Measurements from ENCODE around the gene MYMK. TPM values are rescaled to one million over a fixed set of nuclear protein-coding genes. Genes with fewer than 3 reads are reported as not detected.

The MYMK gene
- total and polyA plus RNA-seq, 2 experiments from 2014 or later = not detected

- Histone ChIP-seq H3K27me3 (ENCODE audit: insufficient read depth) (no peaks in the 10 kb centered on the region), H3F3A (replicated peaks; ENCODE audit: low read depth) (peaks cover 12% of the 10 kb centered on the region; the same call in 1 of the 2 replicates), H3K4me1 (ENCODE audit: insufficient read depth) (peaks cover 6% of the 10 kb centered on the region; the same call in 1 of the 2 replicates), H3K79me2 (replicated peaks; ENCODE audit: insufficient read depth) (peaks cover 13% of the 10 kb centered on the region; the same call in 1 of the 2 replicates), H4K20me1 (replicated peaks; ENCODE audit: insufficient read depth) (peaks cover 3% of the 10 kb centered on the region; the same call in 1 of the 2 replicates), H3K4me2 (no peak overlapping the region), H3K9me2 (ENCODE audit: insufficient read depth) (no peaks in the 10 kb centered on the region), H3K4me3 (no peak overlapping the region), H3K27ac (ENCODE audit: low read depth) (no peak overlapping the region), H2AFZ (no peak overlapping the region), H3K36me3 (ENCODE audit: insufficient read depth) (no peaks in the 10 kb centered on the region)
- Mint-ChIP-seq H3K27ac (no peak overlapping the region), H3K9me3 (no peaks in the 10 kb centered on the region), H3K36me3 (ENCODE audit: low read depth) (peaks cover 3% of the 10 kb centered on the region; the same call in 1 of the 3 replicates), H3K4me3 (no peak overlapping the region), H3K27me3 (ENCODE audit: insufficient read depth, low read depth, poor library complexity) (peaks cover 13% of the 10 kb centered on the region), H3K4me1 (peaks cover 17% of the 10 kb centered on the region)
- DNase-seq (ENCODE audit: low spot score) (no peak), ATAC-seq (no peak)
- no peak for TF ChIP-seq ZNF114 (CRISPR knock-in tag; IDR thresholded peaks at IDR 0.05)
- TF ChIP-seq, protein P1, sequence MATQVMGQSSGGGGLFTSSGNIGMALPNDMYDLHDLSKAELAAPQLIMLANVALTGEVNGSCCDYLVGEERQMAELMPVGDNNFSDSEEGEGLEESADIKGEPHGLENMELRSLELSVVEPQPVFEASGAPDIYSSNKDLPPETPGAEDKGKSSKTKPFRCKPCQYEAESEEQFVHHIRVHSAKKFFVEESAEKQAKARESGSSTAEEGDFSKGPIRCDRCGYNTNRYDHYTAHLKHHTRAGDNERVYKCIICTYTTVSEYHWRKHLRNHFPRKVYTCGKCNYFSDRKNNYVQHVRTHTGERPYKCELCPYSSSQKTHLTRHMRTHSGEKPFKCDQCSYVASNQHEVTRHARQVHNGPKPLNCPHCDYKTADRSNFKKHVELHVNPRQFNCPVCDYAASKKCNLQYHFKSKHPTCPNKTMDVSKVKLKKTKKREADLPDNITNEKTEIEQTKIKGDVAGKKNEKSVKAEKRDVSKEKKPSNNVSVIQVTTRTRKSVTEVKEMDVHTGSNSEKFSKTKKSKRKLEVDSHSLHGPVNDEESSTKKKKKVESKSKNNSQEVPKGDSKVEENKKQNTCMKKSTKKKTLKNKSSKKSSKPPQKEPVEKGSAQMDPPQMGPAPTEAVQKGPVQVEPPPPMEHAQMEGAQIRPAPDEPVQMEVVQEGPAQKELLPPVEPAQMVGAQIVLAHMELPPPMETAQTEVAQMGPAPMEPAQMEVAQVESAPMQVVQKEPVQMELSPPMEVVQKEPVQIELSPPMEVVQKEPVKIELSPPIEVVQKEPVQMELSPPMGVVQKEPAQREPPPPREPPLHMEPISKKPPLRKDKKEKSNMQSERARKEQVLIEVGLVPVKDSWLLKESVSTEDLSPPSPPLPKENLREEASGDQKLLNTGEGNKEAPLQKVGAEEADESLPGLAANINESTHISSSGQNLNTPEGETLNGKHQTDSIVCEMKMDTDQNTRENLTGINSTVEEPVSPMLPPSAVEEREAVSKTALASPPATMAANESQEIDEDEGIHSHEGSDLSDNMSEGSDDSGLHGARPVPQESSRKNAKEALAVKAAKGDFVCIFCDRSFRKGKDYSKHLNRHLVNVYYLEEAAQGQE (IDR thresholded peaks at IDR 0.05; ENCODE audit: unreplicated experiment) = no peak
- TF ChIP-seq NANOG (IDR thresholded peaks at IDR 0.05; ENCODE audit: borderline replicate concordance) = no peak
Measured at GRCh38 chr9:133464638-133465037, 60.1 kb downstream of the MYMK start.

Other genes starting within 250 kb of the MYMK start
- gene ABO, start 249.8 kb downstream of the MYMK start, total RNA-seq (2014; rRNA removed; shearing (Covaris generic)) = 0.16 and 0.28 TPM in 2 replicates
- gene ABO, start 249.8 kb downstream of the MYMK start, polyA plus RNA-seq (2016; fragmentation: Nextera tagmentation; extraction: Ambion mirVana) = 0.21 and 0.34 TPM in 2 replicates
- 27.1 and 27.6 TPM in 2 replicates for gene SURF6, start 188.8 kb downstream of the MYMK start, total RNA-seq (2014; rRNA removed; shearing (Covaris generic))
- 15.4 and 17.6 TPM in 2 replicates for gene SURF6, start 188.8 kb downstream of the MYMK start, polyA plus RNA-seq (2016; fragmentation: Nextera tagmentation; extraction: Ambion mirVana)
- 79.2 and 85.7 TPM in 2 replicates for gene MED22, start 176.8 kb downstream of the MYMK start, total RNA-seq (2014; rRNA removed; shearing (Covaris generic))
- 20.4 and 20.9 TPM in 2 replicates for gene MED22, start 176.8 kb downstream of the MYMK start, polyA plus RNA-seq (2016; fragmentation: Nextera tagmentation; extraction: Ambion mirVana)
- 2,020 and 2,188 TPM in 2 replicates for gene RPL7A, start 176.7 kb downstream of the MYMK start, total RNA-seq (2014; rRNA removed; shearing (Covaris generic))
- gene RPL7A, start 176.7 kb downstream of the MYMK start, polyA plus RNA-seq (2016; fragmentation: Nextera tagmentation; extraction: Ambion mirVana) = 1,644 and 1,788 TPM in 2 replicates
- 21.6 and 39.1 TPM in 2 replicates for gene SURF1, start 168.5 kb downstream of the MYMK start, total RNA-seq (2014; rRNA removed; shearing (Covaris generic))
- gene SURF1, start 168.5 kb downstream of the MYMK start, polyA plus RNA-seq (2016; fragmentation: Nextera tagmentation; extraction: Ambion mirVana) = 51.5 and 52.6 TPM in 2 replicates
- gene SURF2, start 168.4 kb downstream of the MYMK start, total RNA-seq (2014; rRNA removed; shearing (Covaris generic)) = 32.4 and 39.9 TPM in 2 replicates
- gene SURF2, start 168.4 kb downstream of the MYMK start, polyA plus RNA-seq (2016; fragmentation: Nextera tagmentation; extraction: Ambion mirVana) = 100 and 104 TPM in 2 replicates
- 242 and 261 TPM in 2 replicates for gene SURF4, start 148.9 kb downstream of the MYMK start, total RNA-seq (2014; rRNA removed; shearing (Covaris generic))
- 66.3 and 67.7 TPM in 2 replicates for gene SURF4, start 148.9 kb downstream of the MYMK start, polyA plus RNA-seq (2016; fragmentation: Nextera tagmentation; extraction: Ambion mirVana)
- not detected in 2 replicates for gene STKLD1, start 148.6 kb downstream of the MYMK start, total RNA-seq (2014; rRNA removed; shearing (Covaris generic))
- gene STKLD1, start 148.6 kb downstream of the MYMK start, polyA plus RNA-seq (2016; fragmentation: Nextera tagmentation; extraction: Ambion mirVana) = 0.57 TPM in 1 of 2 replicates, not detected in the other
- 34.3 and 36.3 TPM in 2 replicates for gene REXO4, start 106.9 kb downstream of the MYMK start, total RNA-seq (2014; rRNA removed; shearing (Covaris generic))
- 31.1 and 38.1 TPM in 2 replicates for gene REXO4, start 106.9 kb downstream of the MYMK start, polyA plus RNA-seq (2016; fragmentation: Nextera tagmentation; extraction: Ambion mirVana)
- 3.1 and 6.0 TPM in 2 replicates for gene ADAMTS13, start 102.6 kb downstream of the MYMK start, total RNA-seq (2014; rRNA removed; shearing (Covaris generic))
- gene ADAMTS13, start 102.6 kb downstream of the MYMK start, polyA plus RNA-seq (2016; fragmentation: Nextera tagmentation; extraction: Ambion mirVana) = 4.4 and 6.0 TPM in 2 replicates
- gene CACFD1, start 65.0 kb downstream of the MYMK start, total RNA-seq (2014; rRNA removed; shearing (Covaris generic)) = 12.0 and 18.2 TPM in 2 replicates
- gene CACFD1, start 65.0 kb downstream of the MYMK start, polyA plus RNA-seq (2016; fragmentation: Nextera tagmentation; extraction: Ambion mirVana) = 4.5 and 5.8 TPM in 2 replicates
- 30.9 and 39.3 TPM in 2 replicates for gene SLC2A6, start 45.9 kb downstream of the MYMK start, total RNA-seq (2014; rRNA removed; shearing (Covaris generic))
- gene SLC2A6, start 45.9 kb downstream of the MYMK start, polyA plus RNA-seq (2016; fragmentation: Nextera tagmentation; extraction: Ambion mirVana) = 17.5 and 17.6 TPM in 2 replicates
- 0.66 and 1.1 TPM in 2 replicates for gene ADAMTSL2, start 9.7 kb upstream of the MYMK start, total RNA-seq (2014; rRNA removed; shearing (Covaris generic))
- 0.15 and 0.21 TPM in 2 replicates for gene ADAMTSL2, start 9.7 kb upstream of the MYMK start, polyA plus RNA-seq (2016; fragmentation: Nextera tagmentation; extraction: Ambion mirVana)
- 0.23 and 1.3 TPM in 2 replicates for gene FAM163B, start 84.4 kb upstream of the MYMK start, total RNA-seq (2014; rRNA removed; shearing (Covaris generic))
- gene FAM163B, start 84.4 kb upstream of the MYMK start, polyA plus RNA-seq (2016; fragmentation: Nextera tagmentation; extraction: Ambion mirVana) = 0.60 and 0.71 TPM in 2 replicates
- gene DBH, start 111.4 kb upstream of the MYMK start, total RNA-seq (2014; rRNA removed; shearing (Covaris generic)) = 0.24 TPM in 1 of 2 replicates, not detected in the other
- gene DBH, start 111.4 kb upstream of the MYMK start, polyA plus RNA-seq (2016; fragmentation: Nextera tagmentation; extraction: Ambion mirVana) = 0.08 and 0.26 TPM in 2 replicates
- 9.8 and 10.4 TPM in 2 replicates for gene SARDH, start 213.4 kb upstream of the MYMK start, total RNA-seq (2014; rRNA removed; shearing (Covaris generic))
- 2.6 and 2.8 TPM in 2 replicates for gene SARDH, start 213.4 kb upstream of the MYMK start, polyA plus RNA-seq (2016; fragmentation: Nextera tagmentation; extraction: Ambion mirVana)

All from GM23338 (cell line).